HG03175 (cell line): ENCODE measurements around the gene TPRX1.
"Not testable (repeated sequence)": the region's sequence is repeated elsewhere in the genome, so short reads cannot be mapped to it uniquely, and the experiment has no call there.

Experiments
- ATAC-seq: cut with Tn5 transposase; IDR thresholded peaks from one replicate; pipeline ENCODE4 v1.9.1; 2021; ENCODE audit warnings: mild to moderate bottlenecking, moderate library complexity; ENCODE audit not compliant: unreplicated experiment

The TPRX1 gene

DNA sequence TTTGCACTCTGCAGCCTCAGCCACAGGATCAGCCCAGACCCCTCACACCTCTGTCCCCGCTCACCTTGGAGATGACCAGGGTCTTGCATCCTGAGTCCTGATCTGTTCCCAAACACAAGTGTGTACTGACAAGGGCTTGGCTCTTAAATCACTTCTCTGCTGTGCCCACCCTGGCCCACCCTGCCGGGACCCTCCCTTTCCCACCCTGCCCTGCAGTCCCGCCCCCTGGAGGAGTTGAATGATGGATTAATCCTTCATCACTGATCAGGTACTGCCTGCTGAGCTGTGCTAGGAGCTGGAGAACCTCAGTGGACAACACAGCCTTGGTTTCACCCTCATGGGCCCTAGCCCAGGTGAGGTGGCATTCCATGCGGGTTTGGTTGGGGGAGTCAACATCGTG lies at the start of gene TPRX1:
Gene TPRX1, minus strand, starts transcription at position 101 of the 400 bp plus-strand sequence. Its CDS starts 12 bp downstream, at position 89.
- not testable (repeated sequence) for ATAC-seq

GRCh38 chr19:47853003-47853402 lies 48.7 kb upstream of the TPRX1 start:
- no peak for ATAC-seq

- no peak for ATAC-seq
These were observed 44.6 kb upstream of the TPRX1 start for GRCh38 chr19:47848823-47849473.

DNA sequence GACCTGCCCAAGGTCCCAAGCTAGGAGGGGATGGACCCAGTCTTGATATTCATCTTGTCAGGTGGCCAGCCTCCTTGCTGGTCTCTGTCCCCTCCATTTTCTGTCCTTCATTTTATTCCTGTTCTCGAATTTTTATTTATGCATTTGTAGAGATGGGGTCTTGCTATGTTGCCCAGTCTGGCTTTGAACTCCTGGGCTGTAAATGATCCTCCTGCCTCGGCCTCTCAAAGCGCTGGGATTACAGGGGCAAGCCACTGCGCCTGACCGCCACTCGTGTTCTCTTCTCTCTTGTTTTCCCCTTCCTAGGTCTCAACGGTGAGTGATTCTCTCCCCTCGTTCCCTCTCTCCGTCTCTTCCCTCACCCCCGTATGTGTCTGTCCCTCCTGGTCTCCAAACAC lies 44.1 kb upstream of the TPRX1 start:
- no peak for ATAC-seq

- no peak for ATAC-seq
These were observed 38.6 kb upstream of the TPRX1 start for GRCh38 chr19:47842941-47843340.

- ATAC-seq: no peak
These were observed 35.6 kb upstream of the TPRX1 start for GRCh38 chr19:47839913-47840312.

DNA sequence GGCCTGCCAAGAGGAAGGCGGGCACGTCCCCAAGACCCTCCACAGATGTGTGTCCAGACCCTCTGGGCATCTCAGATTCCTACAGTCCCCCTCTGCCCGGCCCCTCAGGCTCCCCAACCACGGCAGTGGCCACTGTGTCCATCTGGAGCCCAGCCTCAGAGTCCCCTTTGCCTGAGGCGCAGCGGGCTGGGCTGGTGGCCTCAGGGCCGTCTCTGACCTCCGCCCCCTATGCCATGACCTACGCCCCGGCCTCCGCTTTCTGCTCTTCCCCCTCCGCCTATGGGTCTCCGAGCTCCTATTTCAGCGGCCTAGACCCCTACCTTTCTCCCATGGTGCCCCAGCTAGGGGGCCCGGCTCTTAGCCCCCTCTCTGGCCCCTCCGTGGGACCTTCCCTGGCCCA lies 35.1 kb upstream of the TPRX1 start:
- no peak for ATAC-seq

- no peak for ATAC-seq
These were observed 31.7 kb upstream of the TPRX1 start for GRCh38 chr19:47836038-47836437.

- no peak for ATAC-seq
These were observed 28.4 kb upstream of the TPRX1 start for GRCh38 chr19:47832723-47833122.

DNA sequence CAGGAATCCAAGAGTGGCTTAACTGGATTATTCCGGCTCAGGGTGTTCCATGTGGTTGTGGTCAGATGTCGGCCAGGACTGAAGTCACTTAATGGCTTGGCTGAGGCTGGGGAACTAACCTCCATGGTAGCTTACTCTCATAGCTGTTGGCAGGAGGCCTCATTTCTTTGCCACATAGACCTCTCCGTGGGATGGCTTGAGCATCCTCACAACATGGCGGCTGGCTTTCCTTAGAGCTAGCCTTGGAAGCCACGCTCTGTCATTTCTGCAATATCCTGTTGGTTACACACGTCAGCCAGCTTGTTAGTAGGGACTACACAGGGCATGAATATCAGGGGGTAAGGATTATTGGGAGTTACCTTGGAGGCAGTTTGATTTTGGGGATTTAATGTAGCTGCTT lies 22.4 kb upstream of the TPRX1 start:
- ATAC-seq: no peak

GRCh38 chr19:47824396-47824795 lies 20.0 kb upstream of the TPRX1 start:
- ATAC-seq: no peak

- no peak for ATAC-seq
These were observed 17.2 kb upstream of the TPRX1 start, which contains the start of gene CRX for GRCh38 chr19:47821460-47822020. Gene CRX, plus strand, starts transcription at chr19:47821937. Its CDS starts 12,507 bp downstream, at chr19:47834444.

- no peak for ATAC-seq
These were observed 16.1 kb upstream of the TPRX1 start for GRCh38 chr19:47820410-47820809.

- no peak for ATAC-seq
These were observed 15.5 kb upstream of the TPRX1 start for GRCh38 chr19:47819858-47820257.

DNA sequence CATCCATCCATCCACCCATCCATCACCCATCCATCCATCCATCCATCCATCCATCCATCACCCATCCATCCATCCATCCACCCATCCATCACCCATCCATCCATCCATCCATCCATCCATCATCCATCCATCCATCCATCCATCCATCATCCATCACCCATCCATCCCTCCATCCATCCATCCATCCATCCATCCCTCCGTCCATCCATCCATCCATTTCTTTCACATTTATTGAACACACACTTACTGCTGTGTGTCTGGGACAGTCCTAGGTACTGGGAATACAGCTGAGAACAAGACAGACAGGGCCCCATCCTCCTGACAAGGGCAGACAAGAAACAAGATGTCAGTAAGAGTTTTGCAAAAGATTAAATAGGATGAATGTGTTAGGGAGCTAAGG lies 13.9 kb upstream of the TPRX1 start:
- ATAC-seq: not testable (repeated sequence)

- not testable (repeated sequence) for ATAC-seq
These were observed 11.9 kb upstream of the TPRX1 start for GRCh38 chr19:47816270-47816669.

DNA sequence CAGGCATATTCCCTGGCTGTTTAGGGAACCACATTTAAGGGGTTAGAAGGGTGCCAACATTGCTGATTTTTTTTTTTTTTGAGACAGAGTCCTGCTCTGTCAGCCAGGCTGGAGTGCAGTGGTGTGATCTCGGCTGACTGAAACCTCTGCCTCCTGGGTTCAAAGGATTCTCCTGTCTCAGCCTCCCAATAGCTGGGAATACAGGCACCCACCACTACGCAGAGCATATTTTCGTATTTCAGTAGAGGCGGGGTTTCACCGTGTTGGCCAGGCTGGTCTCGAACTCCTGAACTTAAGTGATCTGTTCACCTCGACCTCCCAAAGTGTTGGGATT lies 9.6 kb upstream of the TPRX1 start:
- ATAC-seq: no peak

DNA sequence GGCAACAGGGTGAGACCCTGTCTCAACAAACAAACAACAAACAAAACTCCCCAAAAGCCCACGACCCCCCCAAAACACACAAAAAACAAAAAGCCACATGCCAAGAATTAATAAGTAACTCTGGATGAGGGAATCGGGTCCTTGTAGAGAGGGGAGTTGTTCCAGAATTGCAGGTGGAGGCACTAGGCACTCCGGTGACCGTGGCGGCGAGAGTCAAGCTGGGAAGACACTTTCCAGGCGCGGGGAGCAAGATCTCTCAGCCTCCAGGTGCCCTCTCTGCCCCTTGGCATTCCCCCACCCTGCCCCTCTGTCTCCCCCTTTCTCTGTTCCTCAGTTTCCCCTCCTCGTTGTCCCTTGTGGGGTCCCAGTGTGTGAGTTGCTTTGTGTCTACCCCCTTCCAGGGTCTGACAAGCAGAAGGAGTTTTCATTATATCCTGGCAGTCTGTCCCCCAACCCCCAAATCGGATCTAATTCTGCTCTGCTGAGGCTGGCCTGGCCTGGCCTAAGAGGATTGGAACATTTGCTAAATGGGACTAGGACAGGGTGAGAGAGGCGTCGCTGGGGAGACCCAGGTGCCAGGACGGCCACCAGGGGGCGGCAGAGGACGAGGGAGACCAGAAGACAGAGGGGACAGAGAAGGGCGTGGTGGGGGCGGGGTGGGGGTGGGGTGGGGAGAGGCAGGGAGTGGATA lies 9.1 kb upstream of the TPRX1 start:
- ATAC-seq: no peak

GRCh38 chr19:47806435-47806834 lies 2.1 kb upstream of the TPRX1 start:
- ATAC-seq: no peak

DNA sequence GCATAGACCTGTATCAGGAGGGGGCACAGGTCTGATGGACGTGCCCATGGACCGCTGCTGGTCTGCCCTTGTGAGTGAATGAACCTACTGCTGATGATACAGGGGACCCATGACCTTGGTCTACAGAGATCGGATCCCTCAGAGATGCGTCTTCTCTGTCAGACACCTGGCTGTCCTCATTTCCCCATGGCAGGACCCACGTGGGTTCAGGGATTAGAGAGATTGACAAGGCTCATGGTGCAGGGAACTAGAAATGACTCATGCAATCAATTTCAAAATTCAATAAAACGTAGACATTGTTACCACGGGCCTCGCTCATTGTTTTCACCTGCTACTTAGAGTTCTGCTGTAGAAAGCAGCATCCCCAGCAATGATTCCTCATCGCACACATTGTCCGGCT lies 962 bp upstream of the TPRX1 start:
- ATAC-seq: no peak

GRCh38 chr19:47803671-47804070 lies 680 bp downstream of the TPRX1 start:
- not testable (repeated sequence) for ATAC-seq

- ATAC-seq: not testable (repeated sequence)
These were observed 1.2 kb downstream of the TPRX1 start for GRCh38 chr19:47803148-47803547.
